Peyer's patch (tissue), 4 donors: Measurements from ENCODE around the gene LITAF.

Experiments used
- POLR2A ChIP-seq, 2 donors: fragments of 450-650 bp; IDR thresholded peaks; one replicate each; pipeline ENCODE4 v1.5.1; 2017; ENCODE audit warnings: antibody characterized with exemption in 2 of 2, mild to moderate bottlenecking in 2 of 2, moderate library complexity in 2 of 2
- TF ChIP-seq, protein P1 (sequence below), 6 experiments: fragments of 450-650 bp in 4 of 6; fragments of 200-600 bp in 2 of 6; sonication (generic) in 1 of 6; IDR thresholded peaks; one replicate each; pipeline ENCODE4 v1.5.1; 2017 to 2019; ENCODE audit warnings: antibody characterized with exemption in 6 of 6, mild to moderate bottlenecking in 3 of 6, moderate library complexity in 1 of 6

DNA sequence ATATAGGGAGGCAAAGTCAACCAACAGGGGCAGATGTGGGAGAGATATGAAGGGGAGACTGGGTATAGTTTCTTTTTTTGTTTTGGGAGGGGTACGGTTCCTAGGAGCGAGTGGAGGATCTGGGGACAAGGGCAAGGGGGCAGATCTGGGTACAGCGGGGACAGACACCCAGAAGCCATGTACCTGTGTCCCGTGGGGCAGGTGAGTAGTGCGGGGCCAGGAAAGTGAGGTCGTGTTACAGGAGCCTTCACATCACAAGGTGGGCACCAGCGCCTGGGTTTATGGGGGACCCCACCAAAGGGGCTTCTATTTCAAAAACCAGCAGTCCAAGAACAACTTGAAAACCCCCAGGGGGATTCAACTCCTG lies 11.5 kb downstream of the LITAF start:
- TF ChIP-seq, protein P1, sequence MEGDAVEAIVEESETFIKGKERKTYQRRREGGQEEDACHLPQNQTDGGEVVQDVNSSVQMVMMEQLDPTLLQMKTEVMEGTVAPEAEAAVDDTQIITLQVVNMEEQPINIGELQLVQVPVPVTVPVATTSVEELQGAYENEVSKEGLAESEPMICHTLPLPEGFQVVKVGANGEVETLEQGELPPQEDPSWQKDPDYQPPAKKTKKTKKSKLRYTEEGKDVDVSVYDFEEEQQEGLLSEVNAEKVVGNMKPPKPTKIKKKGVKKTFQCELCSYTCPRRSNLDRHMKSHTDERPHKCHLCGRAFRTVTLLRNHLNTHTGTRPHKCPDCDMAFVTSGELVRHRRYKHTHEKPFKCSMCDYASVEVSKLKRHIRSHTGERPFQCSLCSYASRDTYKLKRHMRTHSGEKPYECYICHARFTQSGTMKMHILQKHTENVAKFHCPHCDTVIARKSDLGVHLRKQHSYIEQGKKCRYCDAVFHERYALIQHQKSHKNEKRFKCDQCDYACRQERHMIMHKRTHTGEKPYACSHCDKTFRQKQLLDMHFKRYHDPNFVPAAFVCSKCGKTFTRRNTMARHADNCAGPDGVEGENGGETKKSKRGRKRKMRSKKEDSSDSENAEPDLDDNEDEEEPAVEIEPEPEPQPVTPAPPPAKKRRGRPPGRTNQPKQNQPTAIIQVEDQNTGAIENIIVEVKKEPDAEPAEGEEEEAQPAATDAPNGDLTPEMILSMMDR (IDR thresholded peaks at IDR 0.05): no peak
- no peak for TF ChIP-seq POLR2A (IDR thresholded peaks at IDR 0.05)
